GM21423 (cell line): Measurements from ENCODE around the gene KCNT1.

Source experiments
- ATAC-seq: cut with Tn5 transposase; IDR thresholded peaks from one replicate; pipeline ENCODE4 v1.9.1; 2021; ENCODE audit warnings: mild to moderate bottlenecking, moderate library complexity; ENCODE audit not compliant: unreplicated experiment

Gene KCNT1

DNA sequence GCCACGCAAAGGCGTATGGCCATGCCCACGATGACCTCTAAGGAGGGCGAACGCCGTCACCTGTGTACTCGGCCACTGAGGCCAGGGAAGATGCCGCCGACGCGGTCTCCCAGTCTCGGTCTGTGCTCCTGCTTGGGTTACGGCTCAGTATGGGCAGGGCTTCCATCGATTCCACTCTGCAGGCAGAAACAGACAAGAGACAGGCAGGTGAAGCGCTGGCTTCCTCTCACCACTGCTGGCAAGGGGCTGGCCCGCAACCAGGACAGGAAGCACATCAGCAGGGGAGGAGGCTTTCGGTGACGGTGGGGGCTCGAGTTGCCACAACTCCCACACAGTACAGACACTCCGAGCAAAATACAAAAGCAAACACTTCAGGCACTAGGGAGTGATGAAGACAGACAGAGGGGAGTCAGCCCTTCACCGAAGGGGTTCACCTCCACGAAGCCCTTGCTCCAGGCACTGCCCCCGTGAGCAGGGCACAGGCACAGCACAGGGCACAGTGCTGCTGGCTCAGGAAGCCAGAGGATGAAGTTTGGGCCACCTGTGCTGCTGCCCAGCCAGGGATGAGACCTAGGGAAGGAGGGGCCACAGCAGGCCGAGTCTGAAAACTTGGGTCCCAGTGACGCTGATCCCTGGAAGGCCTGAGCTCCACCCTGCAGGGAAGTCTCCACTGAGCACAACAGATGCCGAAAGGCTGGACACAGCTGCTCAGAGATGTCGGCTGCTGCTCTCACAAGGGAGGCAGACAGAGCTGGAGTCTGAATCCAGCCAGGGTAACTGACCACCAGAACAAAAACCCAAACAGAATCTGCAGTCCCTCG, 114.1 kb downstream of the KCNT1 start:
- ATAC-seq = no peak

DNA sequence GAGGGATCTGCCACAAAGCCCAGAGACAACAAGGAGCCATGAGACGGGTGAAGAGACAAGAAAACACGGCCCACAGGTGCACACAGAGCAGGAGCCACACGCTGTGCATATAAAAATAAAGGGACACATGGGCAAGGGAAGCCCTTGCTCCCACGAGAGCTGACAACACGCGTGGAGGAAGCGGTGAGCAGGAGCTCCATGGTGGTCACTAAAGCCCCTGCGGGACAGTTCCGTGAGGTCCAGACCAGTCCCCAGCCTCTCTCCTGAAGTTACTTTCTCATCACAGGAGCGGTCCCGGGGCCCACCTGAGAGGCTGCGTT, 114.6 kb downstream of the KCNT1 start:
- no peak for ATAC-seq

DNA sequence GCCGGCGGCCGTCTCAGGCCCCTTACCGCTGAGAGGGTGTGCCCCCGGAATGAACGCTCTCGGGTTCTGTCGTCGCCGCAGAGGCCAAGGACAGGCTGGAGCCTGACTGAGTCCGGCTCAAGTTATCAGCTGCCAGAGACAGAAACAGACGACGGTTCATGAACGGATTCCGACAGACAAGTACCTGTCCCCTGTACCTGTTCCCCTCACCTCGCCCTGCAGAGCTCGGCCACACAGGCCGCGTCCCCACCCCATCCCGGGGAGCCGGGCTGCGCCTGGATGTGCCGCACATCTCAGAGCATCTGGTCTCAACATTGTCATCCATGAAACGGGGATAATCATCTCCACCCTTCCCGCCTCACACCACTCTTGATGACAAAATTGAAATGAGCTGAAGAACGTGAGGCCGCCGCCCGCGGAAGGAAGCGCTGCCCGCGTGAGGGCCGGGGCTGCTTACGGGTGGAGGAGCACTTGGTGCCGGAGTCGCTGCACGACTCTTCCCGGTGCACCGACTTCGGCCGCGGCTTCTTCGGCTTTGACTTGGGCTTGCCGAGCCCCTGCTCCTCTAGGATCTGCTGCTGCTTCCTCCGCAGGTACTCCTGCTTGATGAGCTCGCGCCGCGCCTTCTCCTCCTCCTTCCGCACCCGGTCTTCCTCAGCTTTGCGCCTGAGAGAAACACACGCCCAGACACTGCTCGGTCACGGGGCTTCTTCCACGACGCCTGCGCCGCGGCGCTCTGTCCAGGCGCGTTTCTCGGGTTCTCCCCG, 116.1 kb downstream of the KCNT1 start:
- ATAC-seq = no peak

DNA sequence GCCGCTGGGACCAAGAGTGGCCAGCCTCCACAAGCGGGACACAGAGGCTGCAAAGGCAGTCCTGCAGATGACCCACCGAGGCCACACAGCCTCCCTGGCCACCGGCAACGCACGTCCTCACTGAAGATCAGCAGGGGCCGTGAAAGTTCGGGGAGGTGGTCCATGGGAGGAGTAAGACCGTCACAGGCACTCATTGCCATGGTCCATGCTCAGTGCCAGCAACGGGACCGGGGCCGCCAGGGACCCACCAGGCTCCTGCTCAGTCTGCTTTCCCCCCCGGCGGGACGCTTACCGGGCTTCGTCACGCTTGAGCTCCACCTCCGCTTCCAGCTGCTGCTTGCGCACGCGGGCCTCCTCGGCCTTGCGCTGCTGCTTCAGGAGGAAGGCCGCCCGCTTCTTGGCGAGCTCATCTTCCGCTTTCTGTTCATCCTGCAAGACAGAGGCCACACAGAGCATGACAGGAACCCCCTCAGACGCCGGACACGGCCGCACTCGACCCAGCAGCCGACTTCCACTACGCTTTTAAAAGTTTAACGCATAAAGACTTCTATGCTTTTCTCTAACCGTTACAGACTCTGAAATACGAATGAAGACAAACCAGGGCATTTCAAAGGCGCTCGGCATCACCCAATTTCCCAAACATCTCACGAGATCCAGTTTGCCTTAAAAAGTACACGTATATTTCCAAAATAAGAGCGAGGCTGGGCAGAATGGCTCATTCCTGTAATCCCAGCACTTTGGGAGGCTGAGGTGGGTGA, 116.9 kb downstream of the KCNT1 start:
- ATAC-seq = no peak

DNA sequence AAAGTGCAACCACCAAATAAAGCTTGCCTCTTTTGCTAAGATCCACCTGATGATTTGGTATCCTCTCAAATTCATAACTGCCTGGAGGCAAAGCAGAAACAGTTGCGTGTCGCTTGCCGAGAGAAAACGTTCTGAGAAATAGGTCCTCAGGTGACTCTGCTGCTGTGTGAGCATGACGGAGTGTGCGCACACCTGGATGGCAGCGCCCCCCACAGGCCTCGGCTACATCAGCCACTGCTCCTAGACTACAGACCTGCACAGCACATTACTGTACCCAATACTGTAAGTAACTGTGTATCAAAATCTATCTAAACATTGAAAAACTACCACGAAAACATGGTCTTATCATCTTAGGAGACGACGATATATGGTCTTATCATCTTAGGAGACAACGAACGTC, 117.9 kb downstream of the KCNT1 start:
- ATAC-seq = no peak

DNA sequence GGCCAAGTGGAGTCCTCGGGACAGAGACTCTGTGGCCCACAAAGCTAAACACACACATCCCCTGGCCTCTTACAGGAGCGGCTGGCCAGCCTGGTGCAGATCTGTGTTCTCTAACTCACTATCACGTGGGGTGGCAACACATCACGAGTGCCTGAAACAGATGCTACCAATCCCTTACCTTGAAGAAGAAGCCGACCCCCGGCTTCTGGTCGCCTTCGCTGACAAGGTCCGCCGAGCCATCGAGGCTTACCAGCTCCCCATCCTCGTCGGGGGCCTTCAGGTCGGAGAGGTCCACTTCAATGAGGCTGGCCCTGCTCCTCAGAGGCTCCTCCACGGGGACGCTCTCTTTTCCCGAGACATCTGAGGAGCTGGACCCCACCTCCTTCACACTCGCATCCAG, 118.7 kb downstream of the KCNT1 start:
- ATAC-seq = no peak

DNA sequence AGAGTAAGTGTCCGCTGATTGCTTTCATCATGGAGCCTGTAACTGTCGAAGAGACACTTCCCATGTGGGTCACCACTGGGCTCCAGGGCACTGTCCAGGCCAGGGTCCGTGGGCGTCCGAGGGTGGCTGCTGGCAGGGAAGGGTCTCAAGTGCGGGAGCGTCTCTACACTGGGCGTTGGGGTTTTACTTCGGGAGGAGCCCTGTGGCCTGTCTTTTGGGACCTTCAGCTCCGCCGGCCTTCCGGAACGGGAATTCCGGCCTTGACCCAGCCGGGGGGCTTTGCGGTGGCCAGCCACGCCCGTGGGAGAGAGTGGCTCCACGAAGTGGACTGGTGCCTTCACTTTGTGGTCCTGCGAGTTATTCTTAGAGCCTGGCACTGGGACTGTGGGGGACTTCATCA, 119.1 kb downstream of the KCNT1 start:
- no peak for ATAC-seq

DNA sequence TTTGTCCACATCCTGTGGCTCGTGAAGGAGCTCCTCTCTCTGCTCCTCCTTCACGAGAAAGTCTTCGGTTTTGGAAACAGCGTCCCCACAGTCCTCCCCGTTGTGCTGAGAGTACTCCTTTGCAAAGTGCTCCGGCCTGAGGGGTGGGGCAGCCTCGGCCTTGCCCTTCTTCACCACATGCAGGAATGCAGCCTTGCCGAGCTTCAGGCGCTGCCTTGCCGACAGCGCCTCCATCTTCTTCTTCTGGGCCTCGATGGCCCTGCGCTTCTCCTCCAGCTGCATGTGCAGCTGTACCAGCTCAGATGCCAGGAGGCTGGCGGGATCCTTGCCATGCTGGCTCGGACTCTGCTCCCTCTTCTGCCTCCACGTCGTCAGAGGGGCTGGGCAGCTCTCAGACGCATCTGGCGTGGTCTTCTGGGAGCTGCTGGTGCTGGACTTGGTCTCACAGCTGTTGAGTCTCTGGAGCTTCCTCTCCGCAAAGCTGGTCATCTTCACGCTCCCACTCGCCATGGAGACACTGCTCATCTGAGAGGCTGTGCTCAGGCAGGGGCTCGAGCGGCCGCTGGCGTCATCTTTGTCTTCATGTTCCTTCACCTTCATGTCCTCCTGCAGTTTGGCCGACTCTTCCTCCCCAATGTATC, 119.9 kb downstream of the KCNT1 start:
- ATAC-seq = no peak

DNA sequence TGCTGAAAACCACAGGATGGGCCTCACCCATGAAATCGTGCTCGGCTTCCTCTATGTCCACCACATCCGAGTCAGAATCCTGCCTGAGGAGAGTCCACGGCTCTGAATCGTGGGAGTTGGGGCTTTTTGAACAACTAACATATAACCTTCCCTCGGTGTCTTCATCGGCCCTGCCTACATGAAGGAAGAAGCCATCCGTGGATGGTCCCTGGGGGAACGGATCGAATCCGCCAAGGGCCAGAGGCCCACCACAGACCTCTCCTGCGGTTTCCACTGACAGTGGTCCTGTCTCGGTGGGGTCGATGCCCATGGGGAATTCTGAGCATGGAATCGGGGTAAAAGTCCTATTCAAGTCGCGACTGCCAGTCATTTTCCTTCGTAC, 120.4 kb downstream of the KCNT1 start:
- ATAC-seq = no peak

DNA sequence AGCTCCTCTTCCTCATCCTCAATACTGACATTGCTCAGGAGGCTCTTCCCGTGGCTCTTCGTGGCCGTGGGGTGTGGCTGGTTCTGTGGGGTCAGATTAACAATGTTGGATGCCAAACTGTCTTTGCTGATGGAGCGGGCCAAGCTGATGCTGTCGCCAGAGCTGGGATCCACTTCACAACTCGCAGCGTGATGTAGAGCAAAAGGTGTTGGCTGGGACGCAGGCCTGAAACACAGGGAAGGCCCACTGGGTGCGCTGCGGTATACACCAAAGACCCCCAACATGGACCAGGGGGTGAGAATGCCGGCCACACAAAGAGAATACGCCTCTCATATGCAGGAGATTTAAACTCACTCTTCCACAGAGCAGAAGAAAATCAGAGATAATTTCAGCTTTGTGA, 121.1 kb downstream of the KCNT1 start:
- no peak for ATAC-seq

DNA sequence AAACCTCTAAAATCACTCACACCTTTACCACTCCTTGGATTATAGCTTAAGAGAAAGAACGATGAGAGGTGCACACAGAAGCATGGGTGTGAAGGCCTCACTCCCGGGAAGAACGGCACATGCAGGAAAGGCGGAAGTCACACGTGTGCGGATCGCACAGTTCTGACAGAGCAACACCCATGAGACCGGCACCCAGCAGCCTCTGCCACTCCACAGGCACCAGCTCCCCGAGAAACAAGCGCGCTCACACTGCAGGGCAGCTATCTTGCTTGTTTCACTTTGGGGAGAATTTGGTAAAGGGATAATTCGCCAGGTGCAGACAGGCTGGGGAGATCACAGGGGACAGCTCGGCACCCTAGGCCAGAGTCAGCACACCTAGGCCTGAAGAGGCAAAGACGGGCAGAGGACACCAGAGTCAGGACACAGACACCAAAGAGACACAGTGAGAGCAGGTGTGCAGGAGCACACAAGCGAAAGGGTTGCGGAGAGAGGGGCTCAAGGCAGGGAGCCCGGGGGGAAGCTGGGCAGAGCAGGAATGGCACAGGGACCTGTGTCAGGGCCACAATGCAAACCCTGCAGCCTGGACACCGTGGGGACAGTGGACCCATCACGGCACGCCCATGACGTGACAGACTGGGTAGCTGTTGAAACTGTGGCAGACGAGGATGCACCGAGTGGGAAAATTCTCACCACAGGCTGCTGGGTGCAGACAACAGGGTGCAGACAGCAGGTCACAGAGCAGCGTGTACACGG, 123.6 kb downstream of the KCNT1 start:
- ATAC-seq = no peak

DNA sequence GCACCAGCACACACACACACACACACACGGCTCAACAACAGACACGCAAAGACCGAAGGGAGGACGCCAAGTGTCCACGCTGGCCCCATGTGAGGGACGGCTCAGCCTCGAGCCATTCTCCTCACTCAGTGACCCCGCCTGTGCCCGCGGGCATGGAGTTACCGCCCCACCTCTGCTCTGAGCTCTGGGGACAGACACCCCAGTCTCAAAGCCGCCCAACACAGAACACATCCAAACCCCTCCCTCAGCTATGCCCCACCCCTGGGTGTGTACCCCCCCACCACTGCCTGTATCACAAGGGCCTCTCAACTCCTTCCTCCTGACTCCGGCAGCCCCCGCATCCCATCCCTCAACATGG, 124.2 kb downstream of the KCNT1 start:
- ATAC-seq = no peak

DNA sequence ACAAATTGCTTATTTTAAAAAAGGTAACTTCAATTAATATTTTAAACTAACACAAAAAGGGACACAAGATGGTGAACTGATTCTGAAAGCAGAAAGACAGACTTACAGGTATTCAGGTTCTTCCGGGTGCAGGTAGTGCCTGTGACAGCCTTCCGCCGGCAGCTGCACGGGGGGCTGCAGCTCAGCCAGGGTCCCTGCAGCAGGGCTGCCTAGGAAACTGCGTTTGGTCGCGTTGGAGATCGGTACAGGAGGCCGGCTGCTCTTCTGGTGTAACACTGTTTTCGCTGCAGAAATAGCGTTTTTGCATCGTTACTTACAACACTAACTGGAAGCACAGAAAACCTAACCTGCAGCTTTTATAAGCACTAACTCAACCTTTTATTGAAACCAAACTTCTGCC, 125.3 kb downstream of the KCNT1 start:
- ATAC-seq = no peak

DNA sequence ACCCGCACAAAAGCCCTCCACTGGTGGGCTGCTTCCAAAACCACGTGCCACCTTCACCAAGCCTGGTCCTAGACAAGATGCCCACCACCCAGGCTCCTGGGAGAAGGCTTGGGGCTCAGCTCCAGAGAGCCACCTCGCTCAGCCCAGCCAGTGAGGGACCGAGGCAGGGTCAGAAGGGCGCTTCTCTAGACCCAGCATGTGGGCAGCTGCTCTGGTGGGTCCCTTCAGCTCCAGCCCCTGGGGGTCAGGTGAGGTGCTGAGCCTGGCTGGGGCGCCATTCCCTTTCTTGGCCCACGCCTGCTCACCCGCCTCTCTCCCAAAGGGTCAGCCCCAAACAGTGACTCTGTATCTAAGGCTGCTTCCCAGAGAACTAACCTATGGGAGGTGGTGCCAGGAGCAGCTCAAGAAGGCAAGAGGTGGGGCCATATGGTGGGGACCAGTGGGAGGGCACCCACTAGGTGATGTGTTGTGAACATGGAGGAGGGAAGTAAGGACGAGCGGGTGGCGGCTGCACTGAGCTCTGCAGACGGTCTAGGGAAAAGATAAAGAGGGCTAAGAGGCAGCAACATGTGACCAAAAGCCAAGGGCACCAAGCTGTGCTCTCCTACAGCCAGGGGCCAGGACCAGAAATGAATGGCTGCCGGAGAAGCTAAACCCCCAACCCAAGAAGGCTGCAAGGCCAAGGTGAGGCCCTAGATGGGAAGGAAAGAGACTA, 126.0 kb downstream of the KCNT1 start:
- ATAC-seq = no peak

DNA sequence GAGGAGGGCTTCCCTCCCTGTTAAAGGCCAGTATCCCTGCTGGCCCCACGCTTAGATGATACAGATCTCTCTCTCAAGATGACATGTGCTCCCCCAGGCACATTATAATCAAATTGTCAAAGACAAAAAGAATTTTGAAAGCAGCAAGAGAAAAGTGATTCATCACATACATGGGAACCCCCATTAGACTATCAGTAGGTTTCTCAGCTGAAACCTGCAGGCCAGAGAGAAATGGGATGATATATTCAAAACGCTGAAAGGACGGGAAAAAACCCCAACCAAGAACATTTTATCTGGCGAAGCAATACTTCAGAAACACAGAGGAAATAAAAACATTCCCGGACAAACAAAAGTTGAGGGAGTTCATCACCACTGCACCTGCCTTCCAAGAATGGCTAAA, 126.7 kb downstream of the KCNT1 start:
- no peak for ATAC-seq

DNA sequence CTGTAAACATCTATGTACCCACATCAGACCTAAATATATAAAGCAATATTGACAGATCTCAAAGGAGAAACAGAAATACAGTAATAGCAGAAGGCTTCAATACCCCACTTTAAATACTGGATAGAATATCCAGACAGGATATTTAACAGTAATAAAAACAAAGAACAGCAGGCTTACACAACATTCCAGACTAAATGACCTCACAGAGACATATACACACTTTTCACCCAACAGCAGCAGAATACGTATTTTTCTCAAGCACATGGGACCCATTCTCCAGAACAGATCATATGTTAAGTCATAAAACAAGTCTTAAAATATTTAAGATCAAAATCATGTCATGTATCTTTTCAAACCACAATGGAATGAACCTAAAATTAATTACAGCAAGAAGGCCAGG, 128.5 kb downstream of the KCNT1 start:
- no peak for ATAC-seq

DNA sequence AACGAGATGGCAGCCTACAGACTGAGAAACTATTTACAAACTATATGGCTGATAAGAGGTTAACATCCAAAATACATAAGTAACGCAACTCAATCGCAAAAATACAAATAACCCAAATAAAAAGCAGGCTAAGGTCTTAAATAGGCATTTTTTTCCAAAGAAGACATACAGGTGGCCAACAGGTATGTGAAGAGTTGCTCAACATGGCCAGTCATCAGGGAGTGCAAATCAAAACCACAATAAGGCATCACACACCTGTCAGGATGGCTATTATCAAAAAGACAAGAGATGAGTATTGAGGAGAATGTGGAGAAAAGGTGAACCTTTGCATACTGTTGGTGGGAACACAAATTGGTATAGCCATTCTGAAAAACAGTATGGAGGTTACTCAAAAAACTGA, 131.9 kb downstream of the KCNT1 start:
- no peak for ATAC-seq

DNA sequence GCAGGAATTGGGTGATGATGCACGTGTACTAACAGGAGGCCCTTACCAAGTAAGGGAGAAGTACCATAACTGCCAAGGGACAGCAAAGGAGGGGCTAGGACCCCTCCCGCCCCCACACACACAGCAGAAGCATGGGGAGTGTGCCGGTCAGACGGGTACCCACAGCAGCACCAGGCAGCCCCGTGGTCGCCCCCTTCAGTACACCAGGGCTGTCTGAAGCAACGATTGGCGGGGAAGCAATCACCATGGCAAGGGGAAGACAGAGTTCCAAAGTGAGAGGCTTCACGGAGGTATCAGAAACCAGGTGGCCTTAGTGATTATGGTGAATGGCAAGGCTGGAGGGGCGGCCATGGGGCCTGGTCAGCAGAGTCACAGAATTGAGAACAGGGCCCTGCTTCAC, 133.1 kb downstream of the KCNT1 start:
- ATAC-seq = no peak

DNA sequence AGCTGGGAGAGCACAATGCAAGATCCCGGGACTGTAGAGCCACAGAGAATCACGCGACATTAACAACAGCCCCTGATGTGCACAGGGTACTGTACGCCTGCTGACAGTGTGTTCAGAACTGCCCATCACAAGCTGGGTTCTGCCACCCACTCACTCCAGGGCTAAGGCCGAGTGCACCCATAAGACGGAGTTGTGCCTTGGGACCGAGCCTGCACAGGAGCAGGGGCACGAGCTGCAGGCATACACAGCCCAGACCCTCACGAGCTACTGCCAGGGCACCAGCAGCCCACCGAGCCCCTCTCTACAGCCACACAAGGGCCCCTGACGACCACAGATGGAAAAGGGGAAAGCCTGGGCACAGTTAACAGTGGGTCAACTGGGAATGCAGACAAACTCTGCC, 137.5 kb downstream of the KCNT1 start:
- no peak for ATAC-seq

DNA sequence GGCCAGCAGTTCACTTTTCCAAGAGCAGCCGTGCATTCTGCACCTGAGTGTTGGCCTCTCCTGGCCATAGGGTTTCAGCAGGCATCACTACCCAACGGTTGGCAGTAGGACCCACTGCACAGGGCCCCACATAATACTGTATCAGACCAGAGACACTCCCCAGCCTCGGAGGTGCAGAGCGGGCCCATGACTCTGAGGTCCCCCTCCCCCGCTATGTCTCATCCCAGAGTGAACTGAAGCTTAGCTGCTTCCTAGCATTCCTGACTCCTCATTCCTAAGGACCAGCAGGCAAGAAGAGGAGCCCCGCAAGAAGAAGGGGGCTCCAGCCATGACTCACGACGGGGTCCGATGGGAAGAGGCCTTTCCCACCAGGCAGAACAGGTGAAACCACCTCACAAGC, 138.1 kb downstream of the KCNT1 start:
- no peak for ATAC-seq
